SK-N-SH (cell line): ENCODE measurements around the gene PBRM1.

ENCODE experiments used
- CTCF ChIP-seq: fragments of 200-600 bp; sonication (generic); IDR thresholded peaks from 2 replicates; pipeline ENCODE4 v1.6.1; 2017; ENCODE audit warnings: antibody characterized with exemption, mild to moderate bottlenecking, moderate library complexity
- FOXJ3 ChIP-seq: sonication (generic); formaldehyde crosslinking; IDR thresholded peaks from 2 replicates; pipeline ENCODE4 v1.5.1; 2020; ENCODE audit warnings: mild to moderate bottlenecking, missing genetic modification reagents
- GABPA ChIP-seq: IDR thresholded peaks from 2 replicates; pipeline ENCODE4 v1.4.0; 2012; ENCODE audit warnings: low read depth, mild to moderate bottlenecking
- MAX ChIP-seq: IDR thresholded peaks from 2 replicates; pipeline ENCODE4 v1.4.0; 2012; ENCODE audit warnings: low read depth
- POLR2AphosphoS5 ChIP-seq: IDR thresholded peaks from 2 replicates; pipeline ENCODE4 v1.6.1; 2012; ENCODE audit warnings: low read depth, low read length
- RFX5 ChIP-seq: IDR thresholded peaks from 2 replicates; pipeline ENCODE4 v1.6.1; 2012; ENCODE audit warnings: mild to moderate bottlenecking, improper control_type of control experiment, low read length
- SIN3A ChIP-seq: IDR thresholded peaks from 2 replicates; pipeline ENCODE4 v1.6.1; 2012; ENCODE audit warnings: low read depth, mild to moderate bottlenecking, low read length, moderate library complexity, borderline replicate concordance
- TAF1 ChIP-seq: IDR thresholded peaks from 2 replicates; pipeline ENCODE4 v1.6.1; 2012; ENCODE audit warnings: low read depth, mild to moderate bottlenecking, low read length, moderate library complexity, borderline replicate concordance
- TCF12 ChIP-seq: IDR thresholded peaks from 2 replicates; pipeline ENCODE4 v1.4.0; 2012
- TF ChIP-seq, protein P1 (sequence below): IDR thresholded peaks from 2 replicates; pipeline ENCODE4; 2012
- TF ChIP-seq, protein P2 (sequence below): IDR thresholded peaks from 2 replicates; pipeline ENCODE4 v1.6.1; 2012; ENCODE audit warnings: mild to moderate bottlenecking, low read depth, low read length, moderate library complexity

DNA sequence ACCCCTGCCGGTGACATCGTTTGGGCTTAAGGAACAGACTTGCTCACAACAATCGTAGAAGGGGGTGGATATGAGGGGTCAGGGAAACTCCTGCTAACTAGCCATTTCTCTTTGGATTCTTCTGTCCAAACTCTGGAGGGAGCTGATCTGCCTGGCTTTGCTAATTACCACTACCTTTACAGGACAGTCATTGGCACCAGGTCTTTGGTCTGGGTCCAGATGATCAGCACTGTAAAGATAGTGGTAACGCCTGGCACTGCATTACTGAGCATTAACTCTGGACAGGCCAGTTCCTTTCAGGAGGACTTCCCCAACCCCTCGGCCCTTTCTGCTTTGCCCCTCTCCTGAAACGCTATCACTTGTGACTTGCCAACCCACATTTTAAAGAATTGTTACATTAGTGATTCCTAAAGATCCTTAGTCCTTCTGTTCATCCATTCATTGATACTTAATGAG, 148.5 kb downstream of the PBRM1 start:
- no peak for TF ChIP-seq TCF12
- no peak for TF ChIP-seq CTCF
- TF ChIP-seq, protein P1, sequence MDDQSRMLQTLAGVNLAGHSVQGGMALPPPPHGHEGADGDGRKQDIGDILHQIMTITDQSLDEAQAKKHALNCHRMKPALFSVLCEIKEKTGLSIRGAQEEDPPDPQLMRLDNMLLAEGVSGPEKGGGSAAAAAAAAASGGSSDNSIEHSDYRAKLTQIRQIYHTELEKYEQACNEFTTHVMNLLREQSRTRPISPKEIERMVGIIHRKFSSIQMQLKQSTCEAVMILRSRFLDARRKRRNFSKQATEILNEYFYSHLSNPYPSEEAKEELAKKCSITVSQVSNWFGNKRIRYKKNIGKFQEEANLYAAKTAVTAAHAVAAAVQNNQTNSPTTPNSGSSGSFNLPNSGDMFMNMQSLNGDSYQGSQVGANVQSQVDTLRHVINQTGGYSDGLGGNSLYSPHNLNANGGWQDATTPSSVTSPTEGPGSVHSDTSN = no peak
- no peak for TF ChIP-seq POLR2AphosphoS5
- TF ChIP-seq TAF1 = no peak
- no peak for TF ChIP-seq GABPA
- no peak for TF ChIP-seq RFX5
- TF ChIP-seq, protein P2, sequence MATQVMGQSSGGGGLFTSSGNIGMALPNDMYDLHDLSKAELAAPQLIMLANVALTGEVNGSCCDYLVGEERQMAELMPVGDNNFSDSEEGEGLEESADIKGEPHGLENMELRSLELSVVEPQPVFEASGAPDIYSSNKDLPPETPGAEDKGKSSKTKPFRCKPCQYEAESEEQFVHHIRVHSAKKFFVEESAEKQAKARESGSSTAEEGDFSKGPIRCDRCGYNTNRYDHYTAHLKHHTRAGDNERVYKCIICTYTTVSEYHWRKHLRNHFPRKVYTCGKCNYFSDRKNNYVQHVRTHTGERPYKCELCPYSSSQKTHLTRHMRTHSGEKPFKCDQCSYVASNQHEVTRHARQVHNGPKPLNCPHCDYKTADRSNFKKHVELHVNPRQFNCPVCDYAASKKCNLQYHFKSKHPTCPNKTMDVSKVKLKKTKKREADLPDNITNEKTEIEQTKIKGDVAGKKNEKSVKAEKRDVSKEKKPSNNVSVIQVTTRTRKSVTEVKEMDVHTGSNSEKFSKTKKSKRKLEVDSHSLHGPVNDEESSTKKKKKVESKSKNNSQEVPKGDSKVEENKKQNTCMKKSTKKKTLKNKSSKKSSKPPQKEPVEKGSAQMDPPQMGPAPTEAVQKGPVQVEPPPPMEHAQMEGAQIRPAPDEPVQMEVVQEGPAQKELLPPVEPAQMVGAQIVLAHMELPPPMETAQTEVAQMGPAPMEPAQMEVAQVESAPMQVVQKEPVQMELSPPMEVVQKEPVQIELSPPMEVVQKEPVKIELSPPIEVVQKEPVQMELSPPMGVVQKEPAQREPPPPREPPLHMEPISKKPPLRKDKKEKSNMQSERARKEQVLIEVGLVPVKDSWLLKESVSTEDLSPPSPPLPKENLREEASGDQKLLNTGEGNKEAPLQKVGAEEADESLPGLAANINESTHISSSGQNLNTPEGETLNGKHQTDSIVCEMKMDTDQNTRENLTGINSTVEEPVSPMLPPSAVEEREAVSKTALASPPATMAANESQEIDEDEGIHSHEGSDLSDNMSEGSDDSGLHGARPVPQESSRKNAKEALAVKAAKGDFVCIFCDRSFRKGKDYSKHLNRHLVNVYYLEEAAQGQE = no peak
- TF ChIP-seq SIN3A = no peak; the same call in 1 of the 2 replicates
- no peak for TF ChIP-seq MAX
- TF ChIP-seq FOXJ3 (CRISPR knock-in tag) = no peak
